Measurements from ENCODE around the gene ELMOD1. TPM values are rescaled to one million over a fixed set of nuclear protein-coding genes. Genes with fewer than 3 reads are reported as not detected.

The ELMOD1 gene
- total and polyA plus RNA-seq, 10 of the 15 experiments (the other 5 are each of a cell fraction or from before 2014, with no cell fraction given), result not detected

- no peak overlapping the region for H3K9ac ChIP-seq (ENCODE audit: control insufficient read depth, insufficient read depth, low read length)
- no peaks in the 10 kb centered on the region for H4K20me1 ChIP-seq (ENCODE audit: control insufficient read depth, insufficient read depth)
- no peaks in the 10 kb centered on the region for H3K4me1 ChIP-seq (ENCODE audit: control insufficient read depth, insufficient read depth, low read length)
- TF ChIP-seq ESRRA (IDR thresholded peaks at IDR 0.05; ENCODE audit: low read length) (no peak), DPF2 (IDR thresholded peaks at IDR 0.05) (0 out of 2 replicates have a peak, but pooled peaks have one; percentile 14), CEBPB (IDR thresholded peaks at IDR 0.05; ENCODE audit: borderline replicate concordance in 1 of 2, low read depth in 2 of 2, low read length in 2 of 2) (no peak), IKZF2 (IDR thresholded peaks at IDR 0.05) (peak; percentile 30 to 40; a peak in 1 of 4 replicates), SKIL (IDR thresholded peaks at IDR 0.05; ENCODE audit: low read depth, poor library complexity, severe bottlenecking) (peak; percentile 99), EP300 (IDR thresholded peaks at IDR 0.05; ENCODE audit: borderline replicate concordance in 1 of 2, control insufficient read depth in 1 of 2, low read depth in 2 of 2, low read length in 2 of 2) (peak; percentile 31 to 57; a peak in 1 of 4 replicates), POU2F2 (IDR thresholded peaks at IDR 0.05; ENCODE audit: borderline replicate concordance, low read depth, low read length) (peak; percentile 25; the same call in 1 of the 3 replicates), ZNF274 (IDR thresholded peaks at IDR 0.05; ENCODE audit: insufficient read depth, insufficient read length) (no peak), MTA2 (IDR thresholded peaks at IDR 0.05; ENCODE audit: low read depth) (peak; percentile 71), CHD4 (IDR thresholded peaks at IDR 0.05) (no peak)
- POLR2A ChIA-PET, result no interaction called here
- H3K4me2 ChIP-seq (ENCODE audit: control insufficient read depth, insufficient read depth), result no peak overlapping the region
- H3K4me3 ChIP-seq, result no peak overlapping the region
- intact Hi-C loops (cut with micrococcal nuclease; ENCODE audit: unreplicated experiment), result no loop called here
- FAIRE-seq (no peak), DNase-seq (ENCODE audit: low read depth, low spot score) (no peak), ATAC-seq (peak; percentile 67)
- in situ Hi-C loops (cut with MboI), result no loop called here
- H3K27ac ChIP-seq (ENCODE audit: control insufficient read depth, insufficient read depth), result no peak overlapping the region
- 35% methylated on average over 1 of the region's 1 CpG for WGBS (ENCODE audit: insufficient coverage, insufficient replicate concordance, low lambda C conversion rate, missing lambda C conversion rate)
- no peak overlapping the region for H2AFZ ChIP-seq (ENCODE audit: control insufficient read depth, low read depth, low read length)
- no peaks in the 10 kb centered on the region for H3K36me3 ChIP-seq (ENCODE audit: control insufficient read depth in 2 of 2, insufficient read depth in 2 of 2, low read length in 1 of 2)
- no TSS peak for BruUV-seq (replicated peaks)
- CTCF ChIA-PET, result interaction anchor here (1.6 to 11.0 kb wide), 4 partner anchors 8 to 226 kb away, joined by 3 to 311 read pairs (median 88); partner anchors contain the start of gene ALKBH8
- RAD21 ChIA-PET (ENCODE audit: unreplicated experiment), result interaction anchor here (1.0 kb wide), 1 partner anchor 144 kb away, joined by 3 read pairs; no protein-coding TSS in a partner anchor
- no peaks in the 10 kb centered on the region for H3K79me2 ChIP-seq (ENCODE audit: control insufficient read depth, insufficient read depth, low read length)
- H3K27me3 ChIP-seq (replicated peaks in 1 of 2; ENCODE audit: control insufficient read depth in 2 of 2, insufficient read depth in 2 of 2, low read length in 1 of 2), result no peaks in the 10 kb centered on the region
- no peaks in the 10 kb centered on the region for H3K9me3 ChIP-seq (replicated peaks; ENCODE audit: control insufficient read depth, insufficient read depth, low read length)
- SMC1A ChIA-PET (ENCODE audit: uncharacterized antibody, unreplicated experiment), result interaction anchor here (0.6 to 9.9 kb wide), 5 partner anchors 9 to 143 kb away, joined by 3 to 115 read pairs (median 5); partner anchors contain the start of gene ALKBH8
Measured at GRCh38 chr11:107545101-107545514, 45.8 kb upstream of the ELMOD1 start.

Measured in GM12878 (cell line).